Left renal pelvis (tissue), 4 donors: ENCODE results near the gene ZFP62. TPM values are rescaled to one million over a fixed set of nuclear protein-coding genes. Genes with fewer than 3 reads are reported as not detected.

Experiments used
- polyA plus RNA-seq, 4 donors: library from polyadenylated mRNA; unstranded; fragments of 120-200 nt; gene quantifications; one replicate each; pipeline ENCODE4 v1.2.1, GENCODE V29; 2013; ENCODE audit not compliant: insufficient read length in 4 of 4

The ZFP62 gene
- polyA plus RNA-seq, 4 donors, result 39.5 to 65.4 (median 61.8) TPM

Other genes starting within 250 kb of the ZFP62 start
- gene FLT4, start 211.7 kb downstream of the ZFP62 start, polyA plus RNA-seq, result 10 to 100 TPM in 3 of 4 donors, 1 to 10 TPM in 1; 9.3 to 32.5 (median 25.4) TPM
- not detected for gene OR2Y1, start 121.2 kb downstream of the ZFP62 start, polyA plus RNA-seq
- 10 to 100 TPM; 68.5 to 94.9 (median 78.4) TPM for gene MGAT1, start 58.5 kb downstream of the ZFP62 start, polyA plus RNA-seq
- gene BTNL8, start 37.9 kb upstream of the ZFP62 start, polyA plus RNA-seq, result under 1 TPM in 3 of 4 donors, not detected in 1; 0.24 to 0.84 (median 0.37) TPM
- gene BTNL3, start 127.6 kb upstream of the ZFP62 start, polyA plus RNA-seq, result under 1 TPM in 3 of 4 donors, not detected in 1; 0.05 to 0.11 (median 0.10) TPM
- 10 to 100 TPM in 1 of 4 donors, 1 to 10 TPM in 3; 4.2 to 10.0 (median 7.4) TPM for gene BTNL9, start 179.0 kb upstream of the ZFP62 start, polyA plus RNA-seq